Measurements from ENCODE around the gene WHRN. TPM values are rescaled to one million over a fixed set of nuclear protein-coding genes. Genes with fewer than 3 reads are reported as not detected.

The WHRN gene
- polyA plus RNA-seq, 4 donors = 7.5 to 10.6 (median 9.5) TPM

- DNase-seq (ENCODE audit: low read depth in 4 of 4, low spot score in 3 of 4) = no peak
These were observed 30.8 kb downstream of the WHRN start for GRCh38 chr9:114474425-114474824.

GRCh38 chr9:114473447-114473801 lies 31.8 kb downstream of the WHRN start:
- no peak for DNase-seq (ENCODE audit: low read depth in 4 of 4, low spot score in 3 of 4)

GRCh38 chr9:114472765-114473446 lies 32.4 kb downstream of the WHRN start:
- no peak for DNase-seq (ENCODE audit: low read depth in 4 of 4, low spot score in 3 of 4)

GRCh38 chr9:114471157-114471556 lies 34.1 kb downstream of the WHRN start:
- no peak for DNase-seq (ENCODE audit: low read depth in 4 of 4, low spot score in 3 of 4)

- DNase-seq (ENCODE audit: low read depth in 4 of 4, low spot score in 3 of 4) = no peak
These were observed 34.7 kb downstream of the WHRN start for GRCh38 chr9:114470581-114470980.

- no peak for DNase-seq (ENCODE audit: low read depth in 4 of 4, low spot score in 3 of 4)
These were observed 35.2 kb downstream of the WHRN start for GRCh38 chr9:114470121-114470520.

GRCh38 chr9:114469091-114469853 lies 36.0 kb downstream of the WHRN start:
- no peak for DNase-seq (ENCODE audit: low read depth in 4 of 4, low spot score in 3 of 4)

GRCh38 chr9:114467910-114468309 lies 37.4 kb downstream of the WHRN start:
- no peak for DNase-seq (ENCODE audit: low read depth in 4 of 4, low spot score in 3 of 4)

GRCh38 chr9:114467226-114467750 lies 38.0 kb downstream of the WHRN start:
- DNase-seq (ENCODE audit: low read depth in 4 of 4, low spot score in 3 of 4) = no peak

- no peak for DNase-seq (ENCODE audit: low read depth in 4 of 4, low spot score in 3 of 4)
These were observed 39.1 kb downstream of the WHRN start for GRCh38 chr9:114465906-114466900.

GRCh38 chr9:114465417-114465816 lies 39.9 kb downstream of the WHRN start:
- no peak for DNase-seq (ENCODE audit: low read depth in 4 of 4, low spot score in 3 of 4)

- DNase-seq (ENCODE audit: low read depth in 4 of 4, low spot score in 3 of 4) = no peak
These were observed 40.8 kb downstream of the WHRN start for GRCh38 chr9:114464281-114465051.

- DNase-seq (ENCODE audit: low read depth in 4 of 4, low spot score in 3 of 4) = no peak
These were observed 42.5 kb downstream of the WHRN start for GRCh38 chr9:114462791-114463190.

- DNase-seq (ENCODE audit: low read depth in 4 of 4, low spot score in 3 of 4) = no peak
These were observed 43.8 kb downstream of the WHRN start for GRCh38 chr9:114461468-114461867.

GRCh38 chr9:114460513-114461199 lies 44.6 kb downstream of the WHRN start:
- no peak for DNase-seq (ENCODE audit: low read depth in 4 of 4, low spot score in 3 of 4)

- DNase-seq (ENCODE audit: low read depth in 4 of 4, low spot score in 3 of 4) = no peak
These were observed 45.8 kb downstream of the WHRN start for GRCh38 chr9:114459464-114459863.

GRCh38 chr9:114456929-114457328 lies 48.3 kb downstream of the WHRN start:
- DNase-seq (ENCODE audit: low read depth in 4 of 4, low spot score in 3 of 4) = no peak

GRCh38 chr9:114454652-114455051 lies 50.6 kb downstream of the WHRN start:
- DNase-seq (ENCODE audit: low read depth in 4 of 4, low spot score in 3 of 4) = no peak
